GM11168 (cell line): Measurements from ENCODE around the gene PTGES2.

ENCODE experiments used
- in situ Hi-C: fragments of 300-500 bp; cut with MboI; formaldehyde crosslinking; loops from one replicate; pipeline ENCODE4 v1.12.0; 2022; ENCODE audit warnings: low sequenced_read_pairs; ENCODE audit not compliant: unreplicated experiment

PTGES2 gene

GRCh38 chr9:128153947-128154695 is 26.6 kb upstream of the PTGES2 start:
- in situ Hi-C loops: no loop called here

DNA sequence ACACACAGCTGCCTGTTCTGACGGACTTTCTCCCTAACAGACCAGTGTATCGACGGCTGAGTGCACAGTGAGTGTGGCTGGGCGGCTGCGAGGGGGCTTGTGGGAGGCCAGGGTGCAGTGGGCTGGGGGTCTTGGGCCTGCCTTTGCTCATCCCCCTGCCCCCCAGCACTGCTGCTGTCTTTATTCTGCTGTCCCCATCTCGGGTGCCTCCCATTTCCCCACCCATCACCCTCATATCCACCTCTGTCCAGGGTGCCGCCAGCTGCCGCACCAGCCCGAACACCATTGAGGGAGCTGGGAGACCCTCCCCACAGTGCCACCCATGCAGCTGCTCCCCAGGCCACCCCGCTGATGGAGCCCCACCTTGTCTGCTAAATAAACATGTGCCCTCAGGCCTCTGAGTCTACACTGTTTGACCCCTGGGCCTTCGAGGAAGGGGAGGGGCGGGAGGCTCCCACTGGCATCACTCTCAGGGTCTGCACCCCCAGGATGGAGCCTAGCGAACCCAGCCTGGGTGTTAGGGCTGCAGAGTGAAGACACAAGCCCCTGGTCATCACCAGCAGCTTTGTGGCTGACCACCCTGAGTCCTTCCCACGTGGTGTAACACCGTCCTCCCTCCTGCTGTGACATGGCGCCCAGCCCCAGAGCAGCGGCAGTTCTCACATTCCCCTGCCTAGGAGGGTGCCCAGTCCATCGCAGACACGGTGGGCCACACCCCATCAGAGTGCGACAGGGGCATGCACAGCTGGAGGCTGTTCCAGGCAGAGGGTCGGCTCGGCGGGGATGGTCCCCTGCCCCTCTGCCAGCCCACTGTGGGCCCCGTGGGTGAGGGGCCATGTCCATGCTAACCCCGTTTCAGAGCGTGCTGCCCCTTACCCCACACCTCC is 25.8 kb upstream of the PTGES2 start:
- in situ Hi-C loops: no loop called here

GRCh38 chr9:128152133-128153059 is 24.9 kb upstream of the PTGES2 start:
- in situ Hi-C loops: no loop called here

GRCh38 chr9:128151309-128152132 is 24.0 kb upstream of the PTGES2 start:
- in situ Hi-C loops: no loop called here

DNA sequence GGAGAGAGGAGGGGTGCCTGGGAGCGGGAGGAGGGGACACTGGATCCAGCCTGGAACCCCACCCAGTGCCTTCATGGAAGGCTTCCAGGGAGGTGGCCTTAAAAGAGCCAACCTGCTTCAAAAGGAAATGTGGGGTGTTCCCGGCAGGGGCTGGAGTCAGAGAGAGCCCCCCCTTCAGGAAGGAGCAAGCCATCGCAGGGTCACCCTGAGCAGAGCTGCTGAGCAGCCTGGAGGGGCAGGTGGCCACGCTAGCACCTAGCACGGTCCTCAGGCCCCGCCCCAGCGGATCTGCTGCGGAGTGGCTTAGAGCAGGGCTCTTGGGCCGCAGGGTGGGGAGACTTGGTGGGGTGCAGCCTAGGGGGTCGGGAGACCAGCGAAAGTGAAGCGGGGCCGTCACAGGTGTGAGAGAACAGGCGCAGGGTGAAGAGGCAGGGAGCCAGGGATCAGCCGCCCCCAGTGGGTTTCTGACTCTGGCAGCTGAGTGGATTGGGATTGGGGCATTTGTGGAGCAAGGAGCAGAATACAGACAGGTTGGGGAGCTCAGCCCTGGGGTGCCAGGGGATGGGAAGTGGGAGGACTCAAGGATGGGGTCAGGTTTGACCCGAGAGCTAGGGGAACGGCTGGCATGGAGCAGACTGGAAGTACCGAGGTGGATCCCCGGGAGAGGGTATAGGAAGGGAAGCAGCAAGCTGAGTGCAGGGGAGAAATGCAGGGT is 23.2 kb upstream of the PTGES2 start:
- in situ Hi-C loops: no loop called here

- in situ Hi-C loops: no loop called here
These were observed 22.5 kb upstream of the PTGES2 start for GRCh38 chr9:128149951-128150593.

DNA sequence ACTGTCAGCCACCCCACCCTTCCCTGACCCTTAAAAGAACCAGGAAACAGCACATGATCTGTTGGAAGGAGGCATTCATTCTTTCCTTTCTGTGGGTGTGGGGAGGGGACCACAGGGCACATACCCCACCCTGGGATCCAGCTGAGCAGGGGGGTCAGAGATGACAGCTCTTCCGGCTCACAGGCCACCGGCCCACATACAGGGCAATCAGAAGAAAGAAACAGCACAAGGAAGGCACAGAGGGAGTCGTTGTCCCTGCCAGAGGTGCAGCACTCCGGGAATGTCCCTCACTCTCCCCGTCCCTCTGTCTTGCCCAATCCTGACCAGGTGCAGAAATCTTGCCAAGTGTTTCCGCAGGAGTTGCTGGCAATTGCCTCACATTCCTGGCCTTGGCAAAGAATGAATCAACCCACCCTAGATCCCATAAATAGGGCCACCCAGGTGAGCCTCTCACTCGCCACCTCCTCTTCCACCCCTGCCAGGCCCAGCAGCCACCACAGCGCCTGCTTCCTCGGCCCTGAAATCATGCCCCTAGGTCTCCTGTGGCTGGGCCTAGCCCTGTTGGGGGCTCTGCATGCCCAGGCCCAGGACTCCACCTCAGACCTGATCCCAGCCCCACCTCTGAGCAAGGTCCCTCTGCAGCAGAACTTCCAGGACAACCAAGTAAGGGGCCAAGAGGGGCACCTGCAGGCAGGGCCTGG is 21.6 kb upstream of the PTGES2 start, which contains the start of gene LCN2:
TSS of gene LCN2 (plus strand) at position 453 of the 701 bp plus-strand sequence. CDS start at position 526, 73 bp downstream.
- in situ Hi-C loops: no loop called here

DNA sequence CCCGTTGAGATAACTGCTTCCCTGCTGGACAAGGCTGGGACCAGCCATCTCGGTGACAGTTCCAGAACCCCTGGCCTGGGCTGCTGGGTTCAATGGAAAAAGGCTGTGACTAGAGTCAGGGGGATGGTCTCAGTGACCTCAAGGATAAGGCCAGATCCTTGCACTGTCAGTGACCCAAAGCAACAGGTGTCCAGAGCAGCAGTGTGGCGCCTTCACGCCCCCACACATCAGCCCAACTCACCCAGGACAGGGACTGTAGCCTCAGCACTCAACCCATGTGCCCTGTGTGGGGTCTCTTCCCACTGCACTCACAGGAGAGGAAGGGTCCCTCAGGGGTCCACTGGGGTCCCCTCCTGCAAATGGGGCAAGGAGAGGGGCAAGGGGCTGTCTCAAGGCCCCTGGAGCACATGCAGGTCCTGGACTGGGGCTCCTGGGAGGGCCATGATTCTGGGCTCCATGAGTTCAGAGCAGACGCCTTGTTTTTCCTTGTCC is 21.0 kb upstream of the PTGES2 start:
- in situ Hi-C loops: no loop called here

DNA sequence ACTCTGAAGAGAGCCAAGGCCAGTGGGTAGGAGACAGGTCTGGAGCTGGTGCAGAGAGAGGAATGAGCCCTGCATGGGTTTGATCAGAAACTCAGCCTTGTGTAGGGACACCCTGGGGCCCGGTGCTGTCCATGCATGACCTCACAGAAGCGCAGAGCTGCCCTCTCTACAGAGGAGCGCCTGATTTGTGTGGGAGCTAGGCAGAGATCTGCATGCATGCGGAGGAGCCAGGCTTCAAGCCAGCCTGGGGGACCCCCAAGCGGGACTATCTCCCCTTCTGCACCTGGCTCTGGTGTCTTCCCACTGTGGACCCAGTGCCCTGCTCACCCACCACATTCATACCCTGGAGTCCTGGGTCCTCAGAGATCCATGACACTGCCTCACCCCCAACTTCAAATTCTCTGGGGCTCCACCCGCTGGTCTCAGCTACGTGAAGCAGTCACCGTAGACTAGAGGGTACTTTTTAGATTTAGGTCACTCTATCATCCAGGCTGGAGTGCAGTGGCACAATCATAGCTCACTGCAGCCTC is 19.1 kb upstream of the PTGES2 start:
- in situ Hi-C loops: no loop called here

GRCh38 chr9:128145951-128146351 is 18.4 kb upstream of the PTGES2 start:
- in situ Hi-C loops: no loop called here

GRCh38 chr9:128145536-128145935 is 18.0 kb upstream of the PTGES2 start:
- in situ Hi-C loops: no loop called here

DNA sequence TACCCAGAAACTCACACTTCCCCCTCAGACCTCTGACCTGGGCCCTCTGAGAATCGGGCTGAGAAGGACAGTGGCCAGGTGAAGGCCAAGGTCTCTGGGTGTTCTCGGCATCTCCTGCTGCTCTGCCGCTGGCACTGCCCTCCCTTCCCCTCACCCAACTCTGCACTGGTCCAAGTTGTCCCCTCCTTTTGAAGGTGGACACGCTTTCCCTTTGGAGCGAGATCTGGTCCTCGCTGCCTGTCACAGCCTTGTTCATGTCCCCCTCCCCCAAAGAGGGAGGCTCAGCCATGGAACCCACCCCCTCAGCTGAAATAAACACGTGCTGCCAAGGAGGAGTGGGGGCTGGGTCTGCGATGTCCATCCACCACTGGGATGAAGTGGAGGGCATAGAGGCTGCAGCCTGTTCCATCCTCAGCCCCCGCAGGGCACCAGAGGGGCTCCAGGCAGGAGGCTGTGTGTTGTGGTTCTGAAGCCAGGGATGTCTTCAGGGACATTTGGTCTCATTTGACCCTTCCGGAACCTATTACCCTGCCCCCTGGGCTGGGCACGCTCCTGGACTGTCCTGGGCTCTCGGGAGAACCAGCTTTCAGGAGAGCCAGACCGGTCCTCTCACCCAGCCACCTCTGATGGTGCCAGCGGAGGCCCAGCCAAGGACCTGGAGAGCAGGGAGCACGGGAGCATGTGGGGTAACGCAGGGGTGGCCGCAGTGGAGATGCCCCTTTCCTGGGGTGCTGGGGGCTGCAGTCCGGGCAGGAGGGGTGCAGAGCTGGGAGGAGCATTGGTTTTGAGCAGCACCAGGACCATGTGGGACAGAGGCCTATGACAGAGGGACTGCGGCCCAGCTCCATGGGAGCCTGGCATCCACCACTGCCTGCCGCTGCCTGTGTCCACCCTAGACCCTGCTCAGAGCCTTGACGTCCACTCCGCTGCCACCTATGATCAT is 17.0 kb upstream of the PTGES2 start:
- in situ Hi-C loops: no loop called here

DNA sequence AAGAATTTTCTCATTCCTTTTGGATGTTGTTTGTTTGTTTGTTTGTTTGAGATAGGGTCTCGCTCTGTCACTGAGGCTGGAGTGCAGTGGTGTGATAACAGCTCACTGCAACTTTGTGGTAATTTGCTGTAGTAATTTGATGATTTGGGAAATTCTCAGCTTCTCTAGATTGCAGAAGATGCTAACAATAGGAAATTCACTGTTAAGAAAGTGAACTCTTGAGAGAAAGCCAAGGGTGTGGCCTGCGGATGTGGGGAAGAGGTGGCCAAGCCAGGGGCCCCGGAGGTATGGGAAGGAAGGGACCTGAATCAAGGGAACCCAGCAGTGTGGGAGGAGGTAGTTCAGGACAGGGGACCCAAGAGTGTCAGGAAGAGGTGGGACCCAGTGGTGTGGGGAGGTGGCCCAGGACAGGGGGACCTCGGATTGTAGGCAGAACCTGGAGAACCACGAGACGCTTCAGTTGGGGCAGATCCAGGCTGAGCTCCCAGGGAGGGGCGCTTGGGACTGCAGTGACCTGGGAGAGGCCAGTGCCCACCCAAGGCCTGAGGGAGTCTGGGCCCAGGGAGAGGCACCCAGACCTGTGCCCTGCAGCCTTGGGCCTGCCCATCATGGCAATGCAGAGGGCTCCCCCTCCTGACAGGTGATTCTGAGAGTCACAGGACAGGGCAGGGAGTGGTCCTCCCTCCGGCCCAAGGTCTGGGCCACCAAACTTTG is 16.2 kb upstream of the PTGES2 start:
- in situ Hi-C loops: no loop called here

GRCh38 chr9:128142596-128142995 is 15.1 kb upstream of the PTGES2 start:
- in situ Hi-C loops: no loop called here

- in situ Hi-C loops: no loop called here
These were observed 14.5 kb upstream of the PTGES2 start for GRCh38 chr9:128142061-128142460.

- in situ Hi-C loops: no loop called here
These were observed 14.1 kb upstream of the PTGES2 start for GRCh38 chr9:128141604-128142003.
